CD4-positive, alpha-beta T cell treated with Interleukin-21 for 1 hour (primary cell): ENCODE data around the gene OR2AP1.
A peak's percentile ranks its signal among the peaks of the same experiment; 100 is the strongest.
"Not testable (repeated sequence)": the region's sequence is repeated elsewhere in the genome, so short reads cannot be mapped to it uniquely, and the experiment has no call there.

ENCODE experiments used
- DNase-seq: peaks from one replicate; pipeline ENCODE4 v3.0.0-alpha.2; 2020

OR2AP1 gene

GRCh38 chr12:55572168-55572567, at the start of gene OR2AP1:
Gene OR2AP1, plus strand, starts transcription at chr12:55572468. Its CDS starts 1,947 bp downstream, at chr12:55574415.
- DNase-seq = no peak

GRCh38 chr12:55548235-55548634, 24.0 kb upstream of the OR2AP1 start:
- DNase-seq = not testable (repeated sequence)

GRCh38 chr12:55548756-55549155, 23.5 kb upstream of the OR2AP1 start:
- DNase-seq = no peak

- DNase-seq = no peak
These were observed 23.0 kb upstream of the OR2AP1 start, which contains the start of gene OR6C4 for GRCh38 chr12:55549302-55549701. Gene OR6C4, plus strand, starts transcription at chr12:55549602. Its CDS starts 1,625 bp downstream, at chr12:55551227.

GRCh38 chr12:55554296-55554695, 18.0 kb upstream of the OR2AP1 start:
- no peak for DNase-seq

GRCh38 chr12:55570060-55570459, 2.2 kb upstream of the OR2AP1 start:
- not testable (repeated sequence) for DNase-seq

GRCh38 chr12:55570689-55571088, 1.6 kb upstream of the OR2AP1 start:
- DNase-seq = not testable (repeated sequence)

GRCh38 chr12:55582066-55582465, 9.8 kb downstream of the OR2AP1 start:
- DNase-seq = no peak

GRCh38 chr12:55585817-55586216, 13.5 kb downstream of the OR2AP1 start:
- DNase-seq = no peak

GRCh38 chr12:55590152-55590551, 17.9 kb downstream of the OR2AP1 start:
- DNase-seq = not testable (repeated sequence)

- DNase-seq = no peak
These were observed 35.7 kb downstream of the OR2AP1 start for GRCh38 chr12:55607821-55608594.

GRCh38 chr12:55610598-55610997, 38.3 kb downstream of the OR2AP1 start:
- no peak for DNase-seq

- no peak for DNase-seq
These were observed 40.4 kb downstream of the OR2AP1 start for GRCh38 chr12:55612646-55613045.

GRCh38 chr12:55614764-55615163, 42.5 kb downstream of the OR2AP1 start:
- DNase-seq = no peak

- DNase-seq = peak; percentile 79
These were observed 47.3 kb downstream of the OR2AP1 start for GRCh38 chr12:55619354-55620138.

GRCh38 chr12:55624056-55624455, 51.8 kb downstream of the OR2AP1 start:
- DNase-seq = no peak
